ENCODE measurements around the gene ESPN.

The ESPN gene

GRCh38 chr1:6502000-6502891 lies 77.7 kb downstream of the ESPN start (continued):
- TF ChIP-seq, protein P1, sequence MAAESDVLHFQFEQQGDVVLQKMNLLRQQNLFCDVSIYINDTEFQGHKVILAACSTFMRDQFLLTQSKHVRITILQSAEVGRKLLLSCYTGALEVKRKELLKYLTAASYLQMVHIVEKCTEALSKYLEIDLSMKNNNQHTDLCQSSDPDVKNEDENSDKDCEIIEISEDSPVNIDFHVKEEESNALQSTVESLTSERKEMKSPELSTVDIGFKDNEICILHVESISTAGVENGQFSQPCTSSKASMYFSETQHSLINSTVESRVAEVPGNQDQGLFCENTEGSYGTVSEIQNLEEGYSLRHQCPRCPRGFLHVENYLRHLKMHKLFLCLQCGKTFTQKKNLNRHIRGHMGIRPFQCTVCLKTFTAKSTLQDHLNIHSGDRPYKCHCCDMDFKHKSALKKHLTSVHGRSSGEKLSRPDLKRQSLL (tag by site-specific recombination; IDR thresholded peaks at IDR 0.05), result no peak

GRCh38 chr1:6503884-6504602 lies 79.5 kb downstream of the ESPN start:
- H3K36me3 ChIP-seq (ENCODE audit: control insufficient read depth in 2 of 2, insufficient read depth in 1 of 2, low read length in 2 of 2), result no peaks in the 10 kb centered on the region
- no peak overlapping the region for H3K27ac ChIP-seq (ENCODE audit: extremely low read depth, low read depth, low read length)
- TF ChIP-seq ZFHX2 (tag by site-specific recombination; conservative IDR thresholded peaks at IDR 0.05) (no peak), ZNF658 (tag by site-specific recombination; IDR thresholded peaks at IDR 0.05) (no peak), ZNF211 (tag by site-specific recombination; IDR thresholded peaks at IDR 0.05; ENCODE audit: low read depth) (no peak), ZNF610 (tag by site-specific recombination; IDR thresholded peaks at IDR 0.05; ENCODE audit: borderline replicate concordance) (no peak)
- no peak overlapping the region for H3K4me3 ChIP-seq (ENCODE audit: low read depth, low read length)
- CTCF ChIA-PET, result interaction anchor here (0.6 to 1.6 kb wide), 2 partner anchors 14 to 20 kb away, joined by 4 to 13 read pairs; no protein-coding TSS in a partner anchor
- H3K9me3 ChIP-seq (ENCODE audit: control insufficient read depth, insufficient read depth, low read depth, low read length), result no peaks in the 10 kb centered on the region
- POLR2A ChIA-PET, result interaction anchor here (1.3 kb wide), 1 partner anchor 14 kb away, joined by 4 read pairs; no protein-coding TSS in a partner anchor
- H3K4me1 ChIP-seq (ENCODE audit: control insufficient read depth, insufficient read depth, low read length), result no peaks in the 10 kb centered on the region

DNA sequence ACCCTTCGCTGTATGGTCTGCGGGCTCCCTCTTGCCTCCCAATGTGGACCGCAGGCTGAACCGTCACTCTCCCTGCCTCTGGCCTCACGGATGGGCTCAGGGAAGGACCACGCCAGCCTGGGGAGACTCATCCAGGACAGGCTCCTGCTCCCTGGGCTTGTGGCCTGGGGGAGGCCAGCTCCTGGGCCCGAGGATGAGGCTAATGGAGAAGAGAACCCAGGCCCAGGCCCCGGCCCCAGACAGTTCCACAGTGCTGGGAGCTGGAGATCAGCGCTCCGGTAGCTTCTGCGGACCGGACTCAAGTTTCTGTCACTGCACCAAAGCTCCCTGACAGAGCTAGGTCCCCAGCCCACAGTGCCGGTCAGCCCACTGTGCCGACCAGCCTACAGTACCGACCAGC lies 80.3 kb downstream of the ESPN start:
- POLR2A ChIA-PET, result interaction anchor here (0.6 to 1.3 kb wide), 2 partner anchors 15 to 85 kb away, joined by 3 to 4 read pairs; partner anchors contain the start of gene HES2
- no peaks in the 10 kb centered on the region for H3K4me1 ChIP-seq (ENCODE audit: control insufficient read depth, insufficient read depth, low read length)
- no peaks in the 10 kb centered on the region for H3K36me3 ChIP-seq (ENCODE audit: control insufficient read depth in 2 of 2, insufficient read depth in 1 of 2, low read length in 2 of 2)
- TF ChIP-seq HOXD13 (CRISPR knock-in tag; IDR thresholded peaks at IDR 0.05; ENCODE audit: borderline replicate concordance), result no peak
- CTCF ChIA-PET, result interaction anchor here (0.6 to 1.0 kb wide), 4 partner anchors 15 to 23 kb away, joined by 3 to 7 read pairs (median 4); no protein-coding TSS in a partner anchor
- H3K4me3 ChIP-seq (ENCODE audit: low read depth, low read length), result no peak overlapping the region
- no peaks in the 10 kb centered on the region for H3K9me3 ChIP-seq (ENCODE audit: control insufficient read depth, insufficient read depth, low read depth, low read length)
- no peak overlapping the region for H3K27ac ChIP-seq (ENCODE audit: extremely low read depth, low read depth, low read length)

DNA sequence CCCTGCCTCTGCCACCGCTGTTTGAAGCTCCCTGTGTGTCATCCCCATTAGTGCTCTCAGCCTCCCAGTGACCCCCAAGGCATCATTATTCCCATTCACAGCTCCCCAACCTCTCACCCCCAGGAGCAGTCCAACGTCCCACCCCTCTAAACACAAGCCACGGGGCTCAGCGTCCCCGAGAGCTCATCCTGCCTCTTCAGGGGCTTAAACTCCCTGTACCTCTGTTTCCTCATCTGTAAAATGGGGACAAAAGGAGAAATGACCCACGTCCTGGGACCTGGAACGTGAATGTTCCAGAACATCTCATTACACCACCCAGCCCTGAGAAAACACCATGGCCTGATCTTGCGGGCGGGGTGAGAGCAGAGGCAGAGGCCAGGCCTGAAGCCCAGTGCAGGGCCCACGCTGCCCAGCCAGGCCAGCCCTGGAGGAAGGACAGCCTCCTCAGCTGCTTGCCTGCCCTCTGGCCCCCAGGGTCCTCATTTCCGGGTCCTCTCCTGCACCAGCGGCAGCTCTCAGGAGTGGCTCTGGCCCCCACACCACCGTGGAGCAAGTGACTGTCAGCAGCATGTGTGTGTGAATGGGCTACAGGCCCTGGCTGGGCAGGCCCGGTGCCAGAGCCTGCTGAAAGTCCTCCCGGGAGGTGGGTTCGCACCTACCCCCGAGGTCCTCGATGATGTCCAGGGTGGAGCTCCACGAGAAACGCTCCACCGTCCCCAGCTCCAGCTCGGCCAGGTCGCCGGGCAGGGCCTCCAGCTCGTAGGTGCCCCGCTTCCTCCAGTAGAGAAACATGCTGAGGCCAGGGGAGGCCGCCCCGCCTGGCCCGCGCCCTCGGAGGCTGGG lies 81.0 kb downstream of the ESPN start:
- Histone ChIP-seq H3K9me3 (ENCODE audit: control insufficient read depth, insufficient read depth, low read depth, low read length) (no peaks in the 10 kb centered on the region), H3K36me3 (ENCODE audit: control insufficient read depth in 2 of 2, insufficient read depth in 1 of 2, low read length in 2 of 2) (no peaks in the 10 kb centered on the region), H3K27ac (ENCODE audit: extremely low read depth, low read depth, low read length) (no peak overlapping the region), H3K4me3 (ENCODE audit: low read depth, low read length) (no peak overlapping the region), H3K4me1 (ENCODE audit: control insufficient read depth, insufficient read depth, low read length) (no peaks in the 10 kb centered on the region)
- ChIA-PET POLR2A (interaction anchor here (0.6 to 1.3 kb wide), 2 partner anchors 15 to 86 kb away, joined by 3 to 4 read pairs; partner anchors contain the start of gene HES2), CTCF (interaction anchor here (0.7 to 1.0 kb wide), 3 partner anchors 16 to 24 kb away, joined by 3 to 7 read pairs (median 4); no protein-coding TSS in a partner anchor)
- TF ChIP-seq ZNF292 (tag by site-specific recombination; IDR thresholded peaks at IDR 0.05; ENCODE audit: borderline replicate concordance, low read depth) (no peak), ZNF10 (tag by site-specific recombination; IDR thresholded peaks at IDR 0.05) (no peak), ZNF596 (tag by site-specific recombination; IDR thresholded peaks at IDR 0.05) (no peak), GFI1B (tag by site-specific recombination; IDR thresholded peaks at IDR 0.05) (no peak), PRDM6 (tag by site-specific recombination; IDR thresholded peaks at IDR 0.05) (no peak), ZNF391 (tag by site-specific recombination; IDR thresholded peaks at IDR 0.05; ENCODE audit: borderline replicate concordance, low read depth) (no peak), OSR2 (tag by site-specific recombination; IDR thresholded peaks at IDR 0.05) (no peak), SP3 (tag by site-specific recombination; IDR thresholded peaks at IDR 0.05) (no peak), ZNF248 (tag by site-specific recombination; IDR thresholded peaks at IDR 0.05) (no peak), ZNF558 (tag by site-specific recombination; IDR thresholded peaks at IDR 0.05) (no peak), MEIS1 (CRISPR knock-in tag; IDR thresholded peaks at IDR 0.05; ENCODE audit: borderline replicate concordance) (no peak), RBAK (tag by site-specific recombination; IDR thresholded peaks at IDR 0.05) (no peak)
- TF ChIP-seq, protein P1 (tag by site-specific recombination; IDR thresholded peaks at IDR 0.05), result no peak
